Natural killer cell (primary cell): ENCODE results near the gene ELN. TPM values are rescaled to one million over a fixed set of nuclear protein-coding genes. Genes with fewer than 3 reads are reported as not detected.

Source experiments
- ATAC-seq, 3 donors: fragments of 150-1000 bp in 2 of 3; fragments of 200-7000 bp in 1 of 3; cut with Tn5 transposase; 1 replicate in 1 of 3; 2 replicates in 2 of 3; pipeline ENCODE4 v1.10.0; 2021; ENCODE audit warnings: mild to moderate bottlenecking in 2 of 3, moderate library complexity in 2 of 3
- DNase-seq, 2 donors: peaks; one replicate each; pipeline versions ENCODE4 v3.0.0 to v3.0.0-alpha.2; 2013 to 2021; ENCODE audit warnings: mixed read lengths in 1 of 2
- H3K27ac ChIP-seq: one replicate; pipeline ENCODE4 v1.5.1; 2013; ENCODE audit warnings: mild to moderate bottlenecking, low read length
- H3K27me3 ChIP-seq: one replicate; pipeline ENCODE4 v1.6.1; 2013; ENCODE audit warnings: low read length; ENCODE audit not compliant: control insufficient read depth, insufficient read depth
- H3K36me3 ChIP-seq: one replicate; pipeline ENCODE4 v1.6.1; 2013; ENCODE audit warnings: low read length; ENCODE audit not compliant: control insufficient read depth, insufficient read depth
- H3K4me1 ChIP-seq: one replicate; pipeline ENCODE4 v1.6.1; 2013; ENCODE audit warnings: low read length; ENCODE audit not compliant: control insufficient read depth, insufficient read depth
- H3K4me3 ChIP-seq: one replicate; pipeline ENCODE4 v1.5.1; 2013; ENCODE audit warnings: low read length
- H3K9me3 ChIP-seq: one replicate; pipeline ENCODE4 v1.6.1; 2013; ENCODE audit warnings: low read length; ENCODE audit not compliant: control insufficient read depth, insufficient read depth
- H3K27ac Mint-ChIP-seq, 2 donors: one replicate each; pipeline ENCODE4 v1.8.0; 2022; ENCODE audit warnings: mild to moderate bottlenecking in 2 of 2, mixed read lengths in 2 of 2, moderate library complexity in 1 of 2
- H3K27me3 Mint-ChIP-seq, 2 donors: one replicate each; pipeline ENCODE4 v1.8.0; 2022; ENCODE audit warnings: low read depth in 2 of 2, mixed read lengths in 2 of 2
- H3K36me3 Mint-ChIP-seq: one replicate; pipeline ENCODE4 v1.8.0; 2022; ENCODE audit warnings: mixed read lengths
- H3K4me1 Mint-ChIP-seq, 2 donors: one replicate each; pipeline ENCODE4 v1.8.0; 2022; ENCODE audit warnings: mixed read lengths in 2 of 2
- H3K4me3 Mint-ChIP-seq: one replicate; pipeline ENCODE4 v1.8.0; 2022; ENCODE audit warnings: mild to moderate bottlenecking, moderate library complexity, mixed read lengths
- H3K9me3 Mint-ChIP-seq, 2 donors: one replicate each; pipeline ENCODE4 v1.8.0; 2022; ENCODE audit warnings: mixed read lengths in 2 of 2
- CTCF ChIP-seq: fragments of 200-600 bp; IDR thresholded peaks from one replicate; pipeline ENCODE4 v1.8.0; 2022; ENCODE audit warnings: antibody characterized with exemption
- whole genome bisulfite sequencing: methylation state at CpG from one replicate; pipeline ENCODE4 v1.1.7; 2013; ENCODE audit warnings: missing lambda C conversion rate; ENCODE audit not compliant: insufficient coverage; 5-methylcytosine and 5-hydroxymethylcytosine counted together
- intact Hi-C: fragments of 100-400 bp; cut with micrococcal nuclease; formaldehyde crosslinking; loops from one replicate; pipeline ENCODE4 v1.14.2; 2022
- total RNA-seq, 4 donors: library from RNA; stranded (reverse); fragments of 120-200 nt in 1 of 4; gene quantifications; one replicate each; pipeline versions ENCODE4 v1.2.3 to v1.2.4, GENCODE V29; 2013 to 2022

Gene ELN
- total RNA-seq, 3 donors from 2014 or later (not counting 1 experiment from before 2014, with no cell fraction given), result 0.75 TPM; not detected in 2

- H3K27me3 ChIP-seq, result no peaks in the 10 kb centered on the region
- H3K4me1 ChIP-seq, result peaks cover 23% of the 10 kb centered on the region
- H3K9me3 ChIP-seq, result no peaks in the 10 kb centered on the region
- H3K27ac ChIP-seq, result no peak overlapping the region
- Mint-ChIP-seq H3K36me3 (no peaks in the 10 kb centered on the region), H3K4me3 (no peak overlapping the region), H3K27ac (peak overlapping the region; percentile 99 to 100), H3K4me1 (peaks cover 8% of the 10 kb centered on the region in 2 donors), H3K27me3 (no peaks in the 10 kb centered on the region), H3K9me3 (no peaks in the 10 kb centered on the region)
- no peak for TF ChIP-seq CTCF
- WGBS, result 95% methylated on average over 11 of the region's 12 CpGs
- no peak overlapping the region for H3K4me3 ChIP-seq
- no peak for DNase-seq
- ATAC-seq, result no peak
- intact Hi-C loops, result loop anchor here (10.0 kb wide), 2 partner anchors 111 to 231 kb away; partner anchors contain the start of gene EIF4H
- no peaks in the 10 kb centered on the region for H3K36me3 ChIP-seq
Measured at GRCh38 chr7:74063646-74064045, 35.7 kb downstream of the ELN start.

DNA sequence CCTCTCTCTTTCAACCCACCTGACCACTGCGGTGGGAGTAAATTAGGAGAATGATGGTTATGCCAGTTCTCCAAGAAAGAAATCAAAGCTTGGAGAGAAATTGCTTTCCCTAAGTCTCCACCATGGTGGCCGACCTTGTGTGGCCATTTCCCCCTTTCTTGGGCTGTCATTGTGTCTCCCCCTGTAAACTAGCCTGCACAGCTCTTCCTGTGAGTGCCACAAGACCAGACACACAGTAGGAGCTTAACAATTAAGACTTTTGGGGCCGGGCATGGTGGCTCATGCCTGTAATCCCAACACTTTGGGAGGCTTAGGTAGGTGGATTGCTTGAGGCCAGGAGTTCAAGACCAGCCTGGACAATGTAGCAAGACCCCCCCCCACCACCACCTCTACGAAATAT lies 36.7 kb downstream of the ELN start:
- H3K27ac ChIP-seq, result no peak overlapping the region
- no peaks in the 10 kb centered on the region for H3K27me3 Mint-ChIP-seq
- H3K36me3 ChIP-seq, result no peaks in the 10 kb centered on the region
- H3K4me3 Mint-ChIP-seq, result no peak overlapping the region
- no peaks in the 10 kb centered on the region for H3K9me3 Mint-ChIP-seq
- TF ChIP-seq CTCF, result no peak
- H3K4me3 ChIP-seq, result no peak overlapping the region
- ATAC-seq (no peak), DNase-seq (no peak)
- H3K4me1 ChIP-seq, result peaks cover 23% of the 10 kb centered on the region
- no peaks in the 10 kb centered on the region for H3K27me3 ChIP-seq
- H3K36me3 Mint-ChIP-seq, result no peaks in the 10 kb centered on the region
- 83% methylated on average over 2 of the region's 4 CpGs for WGBS
- H3K27ac Mint-ChIP-seq, result peak overlapping the region in 1 of 2 donors; percentile 100
- intact Hi-C loops, result loop anchor here (5.0 to 10.0 kb wide), 3 partner anchors 110 to 230 kb away; partner anchors contain the start of gene EIF4H
- H3K4me1 Mint-ChIP-seq, result peaks cover 8% of the 10 kb centered on the region in 2 donors
- H3K9me3 ChIP-seq, result no peaks in the 10 kb centered on the region

- Histone ChIP-seq H3K4me3 (no peak overlapping the region), H3K9me3 (no peaks in the 10 kb centered on the region), H3K36me3 (no peaks in the 10 kb centered on the region), H3K27ac (no peak overlapping the region), H3K4me1 (peaks cover 21% of the 10 kb centered on the region), H3K27me3 (no peaks in the 10 kb centered on the region)
- H3K9me3 Mint-ChIP-seq, result no peaks in the 10 kb centered on the region
- H3K27me3 Mint-ChIP-seq, result no peaks in the 10 kb centered on the region
- H3K27ac Mint-ChIP-seq, result no peak overlapping the region
- peaks cover 8% of the 10 kb centered on the region in 2 donors for H3K4me1 Mint-ChIP-seq
- no peak for TF ChIP-seq CTCF
- H3K4me3 Mint-ChIP-seq, result no peak overlapping the region
- DNase-seq, result no peak
- ATAC-seq, result no peak
- WGBS, result 83% methylated on average over 3 of the region's 3 CpGs
- intact Hi-C loops, result loop anchor here (1.0 to 10.0 kb wide), 4 partner anchors 28 to 228 kb away; partner anchors contain the start of gene EIF4H
- H3K36me3 Mint-ChIP-seq, result no peaks in the 10 kb centered on the region
Measured at GRCh38 chr7:74066626-74067025, 38.7 kb downstream of the ELN start.
